A673 (cell line): ENCODE measurements around the gene SOBP.

Experiments used
- CTCF ChIP-seq: fragments of 300-800, 200-600 bp; sonication (generic); conservative IDR thresholded peaks from 2 replicates; pipeline ENCODE4 v1.5.1; 2017; ENCODE audit warnings: low read depth, mild to moderate bottlenecking, antibody characterized with exemption, low read length, moderate library complexity, mixed read lengths
- EZH2 ChIP-seq: fragments of 200-600 bp; sonication (generic); IDR thresholded peaks from 2 replicates; pipeline ENCODE4 v1.6.1; 2017; ENCODE audit warnings: borderline replicate concordance, low read depth, mild to moderate bottlenecking, mixed read lengths, antibody characterized with exemption, low read length; ENCODE audit not compliant: poor library complexity, severe bottlenecking

GRCh38 chr6:107697682-107698081, 207.8 kb downstream of the SOBP start:
- TF ChIP-seq CTCF (no peak), EZH2 (no peak)
